K562 (cell line): ENCODE results near the gene BMP6. TPM values are rescaled to one million over a fixed set of nuclear protein-coding genes. Genes with fewer than 3 reads are reported as not detected.

Source experiments
- BDP1 ChIP-seq: IDR thresholded peaks from 3 replicates; pipeline ENCODE4 v1.6.1; 2011; ENCODE audit not compliant: insufficient read length, insufficient read depth
- DDX20 ChIP-seq: fragments of 450-650 bp; IDR thresholded peaks from 2 replicates; pipeline ENCODE4 v1.6.1; 2016; ENCODE audit warnings: missing genetic modification characterization, low read depth, mild to moderate bottlenecking, missing compliant biosample characterization, moderate library complexity
- EP400 ChIP-seq: fragments of 450-650 bp; IDR thresholded peaks from 2 replicates; pipeline ENCODE4 v1.6.1; 2017; ENCODE audit warnings: antibody characterized with exemption, mild to moderate bottlenecking, moderate library complexity
- FOXO4 ChIP-seq: fragments of 450-650 bp; formaldehyde crosslinking; IDR thresholded peaks from 2 replicates; pipeline ENCODE4 v1.4.0; 2020; ENCODE audit warnings: mild to moderate bottlenecking, moderate library complexity
- HDAC8 ChIP-seq: fragments of 450-650 bp; IDR thresholded peaks from 2 replicates; pipeline ENCODE4 v1.6.1; 2016; ENCODE audit warnings: mild to moderate bottlenecking, missing genetic modification characterization, moderate library complexity, missing compliant biosample characterization
- HDGF ChIP-seq: fragments of 450-650 bp; IDR thresholded peaks from 2 replicates; pipeline ENCODE4 v1.6.1; 2016
- MCM2 ChIP-seq: fragments of 450-650 bp; IDR thresholded peaks from 2 replicates; pipeline ENCODE4 v1.6.1; 2017; ENCODE audit warnings: low read depth, mild to moderate bottlenecking
- MTA1 ChIP-seq: fragments of 450-650 bp; IDR thresholded peaks from 2 replicates; pipeline ENCODE4 v1.6.1; 2017; ENCODE audit warnings: borderline replicate concordance
- NCOA6 ChIP-seq: fragments of 450-650 bp; IDR thresholded peaks from 2 replicates; pipeline ENCODE4 v1.6.1; 2017; ENCODE audit warnings: mild to moderate bottlenecking
- RB1 ChIP-seq: fragments of 450-650 bp; IDR thresholded peaks from 2 replicates; pipeline ENCODE4 v1.6.1; 2017; ENCODE audit warnings: low read depth, mild to moderate bottlenecking
- RHOXF2B ChIP-seq: fragments of 250-450 bp; sonication (Bioruptor Pico); conservative IDR thresholded peaks from 2 replicates; pipeline ENCODE4 v1.5.1; 2021
- SIN3A ChIP-seq, 2 experiments: fragments of 150-350 bp in 1 of 2; IDR thresholded peaks; 2 replicates each; pipeline ENCODE4 v1.6.1; 2011 to 2016; ENCODE audit warnings: borderline replicate concordance in 2 of 2, low read depth in 2 of 2, low read length in 2 of 2, mild to moderate bottlenecking in 2 of 2, moderate library complexity in 2 of 2; ENCODE audit not compliant: control insufficient read depth in 1 of 2
- THAP7 ChIP-seq: fragments of 250-450 bp; sonication (Bioruptor Pico); IDR thresholded peaks from 2 replicates; pipeline ENCODE4 v1.5.0; 2021
- ZNF224 ChIP-seq: sonication (generic); formaldehyde crosslinking; IDR thresholded peaks from 2 replicates; pipeline ENCODE4 v1.8.0; 2022; ENCODE audit warnings: mild to moderate bottlenecking, missing genetic modification reagents
- polyA plus RNA-seq, 8 experiments: library from polyadenylated mRNA; depleted of rRNA in 4 of 8; stranded (reverse) in 5 of 8; unstranded in 3 of 8; fragments of >200 nt; fragmentation: Nextera tagmentation in 2 of 8; fragmentation: Illumina TruSeq in 1 of 8; extraction: Ambion mirVana in 2 of 8; extraction: Trizol in 1 of 8; gene quantifications; 2 replicates each; pipeline versions ENCODE4 v1.2.1 to v1.2.3, GENCODE V29; 2011 to 2014; ENCODE audit warnings: inconsistent platforms in 1 of 8, missing spikeins in 1 of 8
- total RNA-seq, 7 experiments: library from RNA; depleted of rRNA in 6 of 7; stranded (reverse); fragments of >200 nt in 6 of 7; fragmentation: Illumina TruSeq in 2 of 7; extraction: Trizol in 2 of 7; gene quantifications; 2 replicates each; pipeline versions ENCODE4 v1.2.1 to v1.2.3, GENCODE V29; 2011 to 2021; ENCODE audit warnings: low replicate concordance in 1 of 7
- TF ChIP-seq, protein P1 (sequence below), 2 experiments: fragments of 450-650 bp in 1 of 2; sonication (generic) in 1 of 2; formaldehyde crosslinking in 1 of 2; IDR thresholded peaks; 2 replicates each; pipeline versions ENCODE4 v1.7.1 to v1.9.0; 2016 to 2022; ENCODE audit warnings: inconsistent platforms in 1 of 2, mild to moderate bottlenecking in 1 of 2, missing genetic modification reagents in 1 of 2
- TF ChIP-seq, protein P2 (sequence below): sonication (generic); formaldehyde crosslinking; IDR thresholded peaks from 2 replicates; pipeline ENCODE4 v1.8.1; 2023; ENCODE audit warnings: mild to moderate bottlenecking, missing genetic modification reagents, moderate library complexity

Gene BMP6
- total and polyA plus RNA-seq, 9 of the 15 experiments (the other 6 are each of a cell fraction or from before 2014, with no cell fraction given), result 0.01 to 0.13 (median 0.06) TPM; not detected in 3

DNA sequence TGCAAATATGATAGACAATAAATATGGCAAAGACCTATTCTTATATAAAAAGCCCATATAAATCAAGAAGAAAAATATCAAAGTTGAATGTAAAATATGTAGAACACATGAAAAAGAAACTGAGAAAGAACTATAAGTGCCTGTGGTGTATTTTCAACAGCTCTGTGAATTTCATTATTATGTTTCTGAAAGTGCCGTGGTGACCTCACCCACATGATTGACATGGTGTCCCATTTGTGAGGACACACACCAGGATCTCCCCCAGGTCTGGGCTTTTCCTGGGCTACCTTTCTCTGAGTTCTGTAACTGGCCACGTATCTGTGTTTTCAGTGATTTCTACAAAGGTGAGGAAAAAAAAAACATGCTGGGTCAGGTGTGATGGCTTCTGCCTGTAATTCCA is 86.7 kb downstream of the BMP6 start (continued):
- TF ChIP-seq, protein P1, sequence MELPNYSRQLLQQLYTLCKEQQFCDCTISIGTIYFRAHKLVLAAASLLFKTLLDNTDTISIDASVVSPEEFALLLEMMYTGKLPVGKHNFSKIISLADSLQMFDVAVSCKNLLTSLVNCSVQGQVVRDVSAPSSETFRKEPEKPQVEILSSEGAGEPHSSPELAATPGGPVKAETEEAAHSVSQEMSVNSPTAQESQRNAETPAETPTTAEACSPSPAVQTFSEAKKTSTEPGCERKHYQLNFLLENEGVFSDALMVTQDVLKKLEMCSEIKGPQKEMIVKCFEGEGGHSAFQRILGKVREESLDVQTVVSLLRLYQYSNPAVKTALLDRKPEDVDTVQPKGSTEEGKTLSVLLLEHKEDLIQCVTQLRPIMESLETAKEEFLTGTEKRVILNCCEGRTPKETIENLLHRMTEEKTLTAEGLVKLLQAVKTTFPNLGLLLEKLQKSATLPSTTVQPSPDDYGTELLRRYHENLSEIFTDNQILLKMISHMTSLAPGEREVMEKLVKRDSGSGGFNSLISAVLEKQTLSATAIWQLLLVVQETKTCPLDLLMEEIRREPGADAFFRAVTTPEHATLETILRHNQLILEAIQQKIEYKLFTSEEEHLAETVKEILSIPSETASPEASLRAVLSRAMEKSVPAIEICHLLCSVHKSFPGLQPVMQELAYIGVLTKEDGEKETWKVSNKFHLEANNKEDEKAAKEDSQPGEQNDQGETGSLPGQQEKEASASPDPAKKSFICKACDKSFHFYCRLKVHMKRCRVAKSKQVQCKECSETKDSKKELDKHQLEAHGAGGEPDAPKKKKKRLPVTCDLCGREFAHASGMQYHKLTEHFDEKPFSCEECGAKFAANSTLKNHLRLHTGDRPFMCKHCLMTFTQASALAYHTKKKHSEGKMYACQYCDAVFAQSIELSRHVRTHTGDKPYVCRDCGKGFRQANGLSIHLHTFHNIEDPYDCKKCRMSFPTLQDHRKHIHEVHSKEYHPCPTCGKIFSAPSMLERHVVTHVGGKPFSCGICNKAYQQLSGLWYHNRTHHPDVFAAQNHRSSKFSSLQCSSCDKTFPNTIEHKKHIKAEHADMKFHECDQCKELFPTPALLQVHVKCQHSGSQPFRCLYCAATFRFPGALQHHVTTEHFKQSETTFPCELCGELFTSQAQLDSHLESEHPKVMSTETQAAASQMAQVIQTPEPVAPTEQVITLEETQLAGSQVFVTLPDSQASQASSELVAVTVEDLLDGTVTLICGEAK (IDR thresholded peaks at IDR 0.05), result no peak
- TF ChIP-seq, protein P1 (CRISPR knock-in tag; IDR thresholded peaks at IDR 0.05), result no peak
- TF ChIP-seq SIN3A (IDR thresholded peaks at IDR 0.05; ENCODE audit: borderline replicate concordance in 2 of 2, control insufficient read depth in 1 of 2, low read depth in 2 of 2, low read length in 2 of 2) (no peak), NCOA6 (no peak), THAP7 (CRISPR knock-in tag) (no peak), HDAC8 (tag) (no peak), ZNF224 (CRISPR knock-in tag) (no peak), DDX20 (tag) (no peak), MCM2 (no peak), BDP1 (no peak), MTA1 (no peak), RB1 (no peak), FOXO4 (CRISPR knock-in tag) (no peak), HDGF (no peak), EP400 (no peak), RHOXF2B (no peak)
- TF ChIP-seq, protein P2, sequence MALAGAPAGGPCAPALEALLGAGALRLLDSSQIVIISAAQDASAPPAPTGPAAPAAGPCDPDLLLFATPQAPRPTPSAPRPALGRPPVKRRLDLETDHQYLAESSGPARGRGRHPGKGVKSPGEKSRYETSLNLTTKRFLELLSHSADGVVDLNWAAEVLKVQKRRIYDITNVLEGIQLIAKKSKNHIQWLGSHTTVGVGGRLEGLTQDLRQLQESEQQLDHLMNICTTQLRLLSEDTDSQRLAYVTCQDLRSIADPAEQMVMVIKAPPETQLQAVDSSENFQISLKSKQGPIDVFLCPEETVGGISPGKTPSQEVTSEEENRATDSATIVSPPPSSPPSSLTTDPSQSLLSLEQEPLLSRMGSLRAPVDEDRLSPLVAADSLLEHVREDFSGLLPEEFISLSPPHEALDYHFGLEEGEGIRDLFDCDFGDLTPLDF (CRISPR knock-in tag), result no peak
- TF ChIP-seq, all 486 proteins: peak for 0
